Fibroblast of the aortic adventitia (primary cell): ENCODE data around the gene TXNRD3. TPM values are rescaled to one million over a fixed set of nuclear protein-coding genes. Genes with fewer than 3 reads are reported as not detected.

ENCODE experiments used
- DNase-seq: peaks from one replicate; pipeline ENCODE4 v3.0.0-alpha.2; 2010; ENCODE audit warnings: low read depth
- H3K4me3 ChIP-seq: 2 replicates; pipeline ENCODE4 v1.5.1; 2011; ENCODE audit warnings: low read depth, mild to moderate bottlenecking, control low read depth, low read length, moderate library complexity
- total RNA-seq: library from RNA; depleted of rRNA; stranded (reverse); fragments of >200 nt; gene quantifications from 2 replicates; pipeline ENCODE4 v1.2.3, GENCODE V29; 2012; ENCODE audit warnings: low replicate concordance
- TF ChIP-seq, protein P1 (sequence below): IDR thresholded peaks from 2 replicates; pipeline ENCODE4 v1.5.1; 2011; ENCODE audit warnings: mild to moderate bottlenecking, low read length, control low read depth, inconsistent platforms; ENCODE audit not compliant: insufficient read depth

TXNRD3 gene
- 13.2 and 27.9 TPM in 2 replicates for total RNA-seq

GRCh38 chr3:126654571-126655383 lies at the start of gene TXNRD3:
TSS of gene TXNRD3 (minus strand) at chr3:126655124.
- peak; percentile 52 for DNase-seq
- H3K4me3 ChIP-seq, result peak within 1 kb of the TSS; percentile 76
- TF ChIP-seq, protein P1, sequence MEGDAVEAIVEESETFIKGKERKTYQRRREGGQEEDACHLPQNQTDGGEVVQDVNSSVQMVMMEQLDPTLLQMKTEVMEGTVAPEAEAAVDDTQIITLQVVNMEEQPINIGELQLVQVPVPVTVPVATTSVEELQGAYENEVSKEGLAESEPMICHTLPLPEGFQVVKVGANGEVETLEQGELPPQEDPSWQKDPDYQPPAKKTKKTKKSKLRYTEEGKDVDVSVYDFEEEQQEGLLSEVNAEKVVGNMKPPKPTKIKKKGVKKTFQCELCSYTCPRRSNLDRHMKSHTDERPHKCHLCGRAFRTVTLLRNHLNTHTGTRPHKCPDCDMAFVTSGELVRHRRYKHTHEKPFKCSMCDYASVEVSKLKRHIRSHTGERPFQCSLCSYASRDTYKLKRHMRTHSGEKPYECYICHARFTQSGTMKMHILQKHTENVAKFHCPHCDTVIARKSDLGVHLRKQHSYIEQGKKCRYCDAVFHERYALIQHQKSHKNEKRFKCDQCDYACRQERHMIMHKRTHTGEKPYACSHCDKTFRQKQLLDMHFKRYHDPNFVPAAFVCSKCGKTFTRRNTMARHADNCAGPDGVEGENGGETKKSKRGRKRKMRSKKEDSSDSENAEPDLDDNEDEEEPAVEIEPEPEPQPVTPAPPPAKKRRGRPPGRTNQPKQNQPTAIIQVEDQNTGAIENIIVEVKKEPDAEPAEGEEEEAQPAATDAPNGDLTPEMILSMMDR, result peak; percentile 5

DNA sequence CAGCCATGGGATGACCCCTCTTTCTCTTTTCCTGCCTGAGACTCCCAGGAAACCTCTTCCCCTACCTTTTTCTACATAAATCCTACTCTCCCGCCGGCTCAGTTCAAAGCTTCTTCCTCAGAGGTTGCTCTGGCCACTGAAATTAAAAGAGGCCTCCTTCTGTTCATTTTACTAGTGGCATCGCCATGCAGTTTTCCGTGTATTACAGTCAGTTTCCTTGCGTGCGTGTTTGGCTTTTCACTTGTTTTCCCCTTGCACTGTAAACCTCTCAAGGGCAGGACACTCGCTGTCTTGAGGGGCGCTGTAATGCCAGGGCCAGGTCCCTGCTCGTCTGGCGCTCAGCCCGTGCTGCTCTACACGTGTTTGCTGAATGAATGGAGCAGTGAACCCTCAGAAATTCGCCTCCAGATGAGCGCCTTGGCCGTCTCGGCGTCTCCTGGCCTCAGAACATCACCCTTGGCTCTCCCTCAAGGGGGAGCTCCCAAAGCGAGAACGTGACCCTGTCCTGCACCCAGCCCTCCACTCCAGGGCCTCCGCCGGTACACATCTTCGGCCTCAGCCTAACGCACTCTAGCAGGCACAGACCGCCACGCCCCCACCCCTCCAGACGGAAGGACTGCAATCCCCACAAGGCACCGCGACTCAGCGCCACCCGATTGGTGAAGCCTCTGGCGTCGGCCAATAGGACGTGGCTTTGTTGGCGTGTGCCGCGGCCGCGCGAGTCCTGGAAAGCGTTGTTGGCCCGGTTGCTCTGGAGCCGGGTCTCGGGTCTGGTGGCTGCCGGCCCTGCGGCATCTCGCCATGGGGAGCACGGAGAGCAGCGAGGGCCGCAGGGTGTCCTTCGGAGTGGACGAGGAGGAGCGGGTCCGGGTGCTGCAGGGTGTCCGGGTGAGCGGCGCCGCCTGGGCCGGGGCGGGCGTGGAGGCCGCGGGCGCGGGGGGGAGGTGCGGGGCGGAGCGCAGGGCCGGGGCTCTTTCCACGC lies 48.9 kb upstream of the TXNRD3 start, which contains the start of gene CHCHD6:
Gene CHCHD6 (plus strand): TSS at position 729 of the 982 bp plus-strand sequence. CDS start 73 bp downstream, at position 802.
- peak within 1 kb of the TSS; percentile 89 for H3K4me3 ChIP-seq
- TF ChIP-seq, protein P1, result no peak
- DNase-seq, result peak; percentile 94

GRCh38 chr3:126699011-126699410 lies 44.1 kb upstream of the TXNRD3 start:
- TF ChIP-seq, protein P1, result no peak
- no peak overlapping the region for H3K4me3 ChIP-seq
- DNase-seq, result no peak

DNA sequence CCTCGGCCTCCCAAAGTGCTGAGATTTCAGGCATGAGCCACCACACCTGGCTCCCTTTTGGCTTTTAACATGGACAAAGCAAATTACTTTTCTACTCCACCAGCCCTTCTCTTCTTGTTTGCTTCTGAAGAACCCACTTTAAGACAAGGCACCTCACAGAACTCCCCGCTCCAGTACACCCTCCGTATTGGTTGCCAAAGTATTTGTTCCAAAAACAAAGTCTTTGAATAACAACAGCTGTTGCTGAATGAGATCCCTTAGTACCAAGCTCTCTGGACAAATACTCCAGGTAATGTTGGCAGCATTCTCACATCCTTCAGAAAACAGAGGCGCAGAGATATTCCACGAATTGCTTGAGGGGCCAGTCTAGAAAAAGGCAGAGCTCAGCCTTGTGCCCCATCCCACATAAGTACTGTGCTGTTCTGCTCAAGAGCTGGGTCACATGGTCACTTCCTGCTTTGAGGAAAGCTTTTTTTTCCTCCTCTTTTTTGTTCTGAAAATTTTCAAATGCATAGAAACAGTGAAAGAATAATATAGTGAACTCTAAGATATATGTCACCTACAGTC lies 41.9 kb upstream of the TXNRD3 start:
- TF ChIP-seq, protein P1, result no peak
- DNase-seq, result no peak
- no peak overlapping the region for H3K4me3 ChIP-seq

DNA sequence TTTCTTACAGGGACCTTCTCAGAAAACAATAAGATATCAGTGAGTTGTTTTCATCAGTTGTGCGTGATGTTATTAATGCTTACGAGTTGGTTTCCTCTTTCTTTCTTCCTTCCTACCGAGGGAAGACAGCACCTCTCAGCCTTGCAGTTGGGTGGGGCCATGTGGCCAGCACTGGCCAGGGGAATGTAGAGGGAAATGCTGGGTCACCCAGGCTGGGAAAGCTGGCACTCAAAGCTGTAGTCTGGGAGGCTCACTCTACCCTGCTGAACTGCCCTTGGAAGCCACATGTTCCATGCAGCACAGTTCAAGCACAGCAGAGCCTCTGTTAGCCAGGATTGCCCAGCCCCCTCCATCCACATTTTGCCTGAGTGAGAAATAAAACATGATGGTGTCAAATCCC lies 39.0 kb upstream of the TXNRD3 start:
- H3K4me3 ChIP-seq, result no peak overlapping the region
- DNase-seq, result no peak
- TF ChIP-seq, protein P1, result no peak

DNA sequence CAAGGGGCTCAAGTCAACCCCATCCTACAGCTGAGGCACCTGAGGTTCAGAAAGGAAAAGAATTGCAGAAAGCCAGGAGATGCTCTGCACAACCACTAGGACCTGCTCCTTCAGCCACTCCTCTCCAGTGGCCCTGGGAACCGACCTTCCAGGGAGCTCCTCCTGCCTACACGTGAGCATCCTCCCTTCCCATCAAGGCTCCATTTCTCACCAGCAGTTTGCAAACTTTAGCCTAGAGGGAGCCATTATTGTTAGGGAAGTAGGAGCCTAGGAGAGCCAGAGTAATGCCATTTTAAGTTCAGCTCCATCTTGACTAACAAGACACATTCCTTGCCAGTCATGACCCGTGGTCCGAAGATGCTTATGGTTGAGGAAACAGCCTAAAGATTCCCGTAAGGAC lies 37.9 kb upstream of the TXNRD3 start:
- no peak overlapping the region for H3K4me3 ChIP-seq
- TF ChIP-seq, protein P1, result no peak
- no peak for DNase-seq
